ENCODE measurements around the gene MYO3B.
A peak's percentile ranks its signal among the peaks of the same experiment; 100 is the strongest.
"Not testable (repeated sequence)": the region's sequence is repeated elsewhere in the genome, so short reads cannot be mapped to it uniquely, and the experiment has no call there.

The MYO3B gene

DNA sequence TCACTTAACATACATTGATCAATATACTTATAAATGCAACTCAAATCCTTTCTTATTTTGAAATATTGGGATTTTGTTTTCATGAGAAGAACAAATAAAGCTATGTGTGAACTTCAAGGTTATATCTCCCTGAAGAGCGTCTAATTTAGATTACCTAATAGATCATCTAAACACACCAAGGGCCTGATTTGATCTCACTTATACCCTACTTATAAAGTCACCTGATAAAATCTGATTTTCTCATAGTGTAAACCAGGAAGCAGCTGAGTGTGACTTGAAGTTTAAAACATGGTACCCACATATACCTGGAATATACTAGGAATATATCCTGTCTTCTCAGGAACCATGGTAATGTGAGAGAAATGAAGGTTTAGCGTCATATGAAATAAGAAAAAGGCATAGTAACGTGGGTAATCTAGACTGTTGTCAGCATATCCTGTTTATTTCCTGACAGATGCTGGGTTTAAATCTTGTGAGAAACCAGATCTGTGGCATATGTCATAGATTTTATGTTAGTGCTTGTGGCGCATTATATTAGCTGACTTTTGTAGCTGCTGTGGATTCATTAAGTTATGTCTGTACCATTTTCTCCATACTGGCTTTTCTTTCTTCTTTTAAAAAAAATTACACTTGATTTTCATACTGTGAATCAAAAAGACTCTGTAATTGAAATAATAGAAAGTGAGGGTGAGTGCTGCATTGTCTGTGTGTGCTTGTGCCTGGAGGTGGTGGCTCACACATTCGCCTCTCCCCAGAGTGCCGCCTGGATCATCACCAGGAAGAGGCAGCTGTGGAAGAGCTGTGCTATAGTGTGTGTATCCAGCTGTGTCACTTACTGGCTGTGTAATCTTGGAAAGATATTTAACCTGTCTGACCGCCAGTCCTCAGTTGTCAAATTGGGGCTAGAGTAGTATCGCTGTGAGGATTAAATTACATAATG lies 164.0 kb downstream of the MYO3B start:
- DNase-seq (ENCODE audit: low read depth), result no peak

DNA sequence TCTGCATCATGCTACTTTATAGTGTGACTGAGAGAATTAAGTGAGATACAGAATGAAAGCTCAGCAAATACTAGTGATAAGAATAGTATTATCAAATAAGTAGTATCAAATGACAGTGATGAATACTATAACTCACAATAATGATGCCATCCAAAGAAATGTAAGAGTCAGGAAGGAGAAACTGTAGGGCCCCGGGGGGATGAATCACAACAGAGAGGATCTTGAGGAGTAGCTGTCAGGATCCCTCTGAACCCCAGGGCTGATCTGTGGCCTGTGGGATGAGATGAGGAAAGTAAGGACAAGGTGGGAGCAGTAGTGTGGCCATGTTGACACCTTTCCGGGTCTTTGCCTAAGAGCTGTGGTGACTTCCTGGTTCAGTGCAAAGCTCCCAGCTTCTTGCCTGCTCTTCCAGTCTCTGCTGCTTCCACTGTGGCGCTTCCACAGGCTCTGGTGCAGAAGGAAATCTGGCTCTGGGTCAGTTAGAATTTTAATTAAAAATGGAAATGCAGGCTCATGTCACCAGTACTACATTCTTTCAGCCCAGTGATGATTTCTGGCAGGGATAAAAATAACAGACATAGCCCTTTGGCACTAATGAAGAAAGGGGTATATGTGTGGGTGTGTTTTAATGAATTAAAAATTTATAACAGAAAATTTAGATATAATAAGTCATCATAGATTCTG lies 166.9 kb downstream of the MYO3B start:
- DNase-seq (ENCODE audit: low read depth), result no peak

DNA sequence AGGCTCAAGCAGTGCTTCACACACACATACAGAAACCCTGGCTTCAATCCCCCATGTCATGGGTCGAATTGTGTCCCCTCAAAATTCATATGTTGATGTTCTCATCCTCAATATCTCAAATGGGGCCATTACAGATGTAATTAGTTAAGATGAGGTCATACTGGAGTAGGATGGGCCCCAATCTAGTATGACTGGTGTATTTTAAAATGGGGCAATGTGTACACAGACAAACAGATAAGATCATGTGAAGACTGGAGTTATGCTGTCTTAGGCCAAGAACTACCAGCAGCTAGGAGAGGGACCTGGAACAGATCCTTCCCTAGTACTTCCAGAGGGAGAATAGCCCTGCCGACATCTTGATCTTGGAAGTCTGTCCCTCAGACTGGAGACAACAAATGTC lies 167.7 kb downstream of the MYO3B start:
- DNase-seq (ENCODE audit: low read depth), result no peak

DNA sequence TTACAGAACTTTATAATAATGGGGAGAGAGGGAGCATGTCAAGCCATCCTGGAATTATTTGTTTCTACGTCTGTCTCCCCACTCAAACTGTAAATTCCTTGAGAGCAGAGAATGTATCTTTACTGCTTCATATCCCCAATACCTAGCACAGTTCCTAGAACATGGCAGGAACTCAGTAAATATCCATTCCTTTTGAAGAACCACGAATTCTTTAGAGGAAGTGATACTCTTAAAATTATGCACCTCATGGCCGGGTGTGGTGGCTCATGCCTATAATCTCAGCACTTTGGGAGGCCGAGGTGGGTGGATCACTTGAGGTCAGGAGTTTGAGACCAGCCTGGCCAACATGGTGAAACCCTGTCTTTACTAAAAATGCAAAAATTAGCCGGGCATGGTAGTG lies 171.3 kb downstream of the MYO3B start:
- not testable (repeated sequence) for DNase-seq (ENCODE audit: low read depth)

DNA sequence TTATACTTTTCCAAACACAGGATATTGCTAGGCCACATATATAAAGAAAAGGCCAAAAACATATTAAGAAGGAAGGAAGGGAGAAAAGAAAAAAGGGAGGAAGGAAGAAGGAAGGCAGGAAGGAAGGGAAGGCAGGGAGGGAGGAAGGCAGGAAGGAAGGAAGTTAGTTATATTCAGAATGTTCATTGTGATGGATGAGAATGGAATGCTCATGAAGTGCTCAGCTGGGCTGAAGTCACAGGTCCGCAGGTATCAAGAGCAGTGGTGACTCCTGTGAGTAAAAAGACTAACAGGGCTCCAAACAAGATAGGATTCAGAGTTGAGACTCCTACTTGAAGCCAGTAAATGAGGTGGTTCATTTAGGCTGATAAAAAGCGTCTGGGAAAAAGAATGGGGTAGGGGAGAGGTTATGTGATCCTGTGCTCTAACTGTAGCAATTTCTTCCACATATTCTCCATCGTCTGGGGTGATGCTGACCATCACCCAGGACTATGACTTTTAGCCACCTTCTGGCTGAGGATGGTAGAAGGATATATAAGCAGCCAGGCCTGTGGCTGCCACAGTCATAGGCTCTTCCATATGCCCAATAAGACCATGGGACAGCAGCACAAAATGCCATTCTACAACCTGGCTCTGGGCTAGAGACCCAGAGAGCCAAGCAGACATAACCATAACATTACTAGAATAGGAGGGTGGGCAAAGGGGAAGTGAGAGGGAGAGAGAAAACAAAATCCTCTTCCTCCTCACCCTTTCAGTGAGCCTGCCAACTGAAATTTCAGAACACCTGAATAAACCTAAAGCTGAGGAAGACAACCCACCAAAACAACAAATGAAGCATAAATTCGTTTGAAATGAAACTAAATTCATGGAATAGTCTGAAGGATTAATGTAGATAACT lies 173.2 kb downstream of the MYO3B start:
- DNase-seq (ENCODE audit: low read depth), result no peak

DNA sequence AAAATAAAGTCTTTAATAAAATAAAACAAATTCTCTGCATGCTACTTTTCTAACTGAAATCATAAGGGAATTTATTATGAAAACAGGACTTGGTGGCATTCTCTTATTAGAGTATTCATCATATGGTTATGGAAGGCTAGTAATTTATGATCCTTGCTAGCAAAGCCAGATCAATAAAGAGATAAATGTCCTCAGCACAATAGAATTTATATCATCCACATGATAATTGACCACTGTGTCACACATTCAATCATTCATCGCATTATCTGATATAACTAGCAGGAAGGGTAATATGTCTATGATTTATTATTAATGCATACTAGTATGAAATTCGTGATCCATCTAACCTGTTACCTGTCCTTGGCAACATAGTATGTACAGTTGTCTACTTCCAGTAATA lies 175.8 kb downstream of the MYO3B start:
- no peak for DNase-seq (ENCODE audit: low read depth)

DNA sequence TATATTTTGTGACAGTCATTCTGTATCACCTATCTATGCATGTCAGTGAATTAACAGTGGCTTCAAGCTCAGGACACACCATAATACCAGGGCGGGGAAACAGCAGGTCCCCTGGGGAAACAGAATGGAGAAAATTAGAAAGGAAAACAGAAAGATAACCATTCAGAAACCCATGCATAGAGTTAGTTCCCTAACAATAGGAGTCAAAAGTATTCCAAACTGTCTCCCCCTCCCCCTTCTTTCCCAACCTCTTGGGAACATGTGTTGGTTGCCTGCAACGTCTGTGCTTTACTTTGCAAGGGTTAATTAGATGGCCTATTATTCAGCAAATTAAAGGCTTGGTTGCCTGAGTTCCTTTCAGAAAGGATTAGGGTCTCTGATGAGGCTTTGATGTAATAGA lies 176.4 kb downstream of the MYO3B start:
- DNase-seq (ENCODE audit: low read depth), result no peak

DNA sequence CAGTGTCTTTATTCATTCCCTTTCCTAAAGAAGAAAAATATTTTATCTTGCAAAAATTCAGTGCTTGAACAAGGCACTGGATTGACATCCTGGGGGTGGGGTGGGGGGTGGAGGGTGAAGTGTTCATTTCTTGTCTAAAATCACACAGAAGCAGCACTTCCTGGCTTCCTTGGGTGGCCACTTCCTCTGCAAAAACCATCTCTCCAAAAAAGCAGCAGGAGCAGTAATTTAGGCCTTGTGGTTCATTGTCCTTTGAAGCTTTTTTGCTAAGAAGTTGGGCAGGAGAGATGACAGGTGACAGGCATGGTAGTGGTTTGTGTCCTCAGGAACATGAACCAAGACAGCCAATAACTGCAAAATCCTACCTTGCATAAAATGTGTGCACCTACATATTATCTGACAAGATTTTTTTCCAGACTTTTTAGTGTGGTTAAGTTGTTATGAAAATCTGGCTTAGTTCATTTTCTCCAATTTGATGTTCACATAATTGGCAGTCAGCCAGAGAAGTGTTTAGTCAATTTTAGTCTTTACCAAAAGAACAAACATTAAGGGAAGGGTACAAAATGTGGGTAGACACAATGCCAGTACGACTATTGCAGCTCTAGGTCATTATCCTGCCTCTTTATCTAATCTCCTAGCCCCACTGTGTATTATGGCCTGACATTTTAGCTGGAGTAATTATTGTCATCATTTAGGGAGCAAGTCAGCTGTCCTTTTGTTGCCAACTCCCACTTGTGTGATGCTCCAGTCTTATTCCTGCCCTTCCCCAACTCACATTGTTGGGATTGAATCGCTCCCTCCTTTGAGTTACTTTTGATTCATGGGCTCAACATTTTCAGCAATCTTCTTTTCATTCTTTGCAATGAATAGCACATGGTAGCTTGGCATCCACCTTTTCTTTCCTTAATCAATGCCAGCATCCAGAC lies 177.2 kb downstream of the MYO3B start:
- DNase-seq (ENCODE audit: low read depth), result no peak

DNA sequence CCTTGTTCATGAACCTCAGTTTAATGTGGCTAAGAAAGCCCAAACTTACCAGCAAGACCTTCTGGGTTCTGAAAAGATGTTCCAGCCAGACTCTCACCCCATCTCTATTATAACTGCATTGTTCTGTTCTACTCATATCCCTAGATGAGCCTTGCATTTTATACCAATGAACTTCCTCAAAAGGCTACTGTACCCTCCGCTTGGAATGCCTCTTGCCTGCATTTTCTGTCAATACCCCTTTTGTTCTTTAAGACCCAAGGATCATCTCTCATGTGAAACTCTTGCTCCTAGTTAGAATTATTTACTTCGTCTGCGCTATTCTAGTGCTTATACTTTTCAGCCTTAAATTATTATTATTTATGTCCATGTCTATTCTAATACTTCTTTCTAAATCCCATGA lies 181.5 kb downstream of the MYO3B start:
- DNase-seq (ENCODE audit: low read depth), result no peak

DNA sequence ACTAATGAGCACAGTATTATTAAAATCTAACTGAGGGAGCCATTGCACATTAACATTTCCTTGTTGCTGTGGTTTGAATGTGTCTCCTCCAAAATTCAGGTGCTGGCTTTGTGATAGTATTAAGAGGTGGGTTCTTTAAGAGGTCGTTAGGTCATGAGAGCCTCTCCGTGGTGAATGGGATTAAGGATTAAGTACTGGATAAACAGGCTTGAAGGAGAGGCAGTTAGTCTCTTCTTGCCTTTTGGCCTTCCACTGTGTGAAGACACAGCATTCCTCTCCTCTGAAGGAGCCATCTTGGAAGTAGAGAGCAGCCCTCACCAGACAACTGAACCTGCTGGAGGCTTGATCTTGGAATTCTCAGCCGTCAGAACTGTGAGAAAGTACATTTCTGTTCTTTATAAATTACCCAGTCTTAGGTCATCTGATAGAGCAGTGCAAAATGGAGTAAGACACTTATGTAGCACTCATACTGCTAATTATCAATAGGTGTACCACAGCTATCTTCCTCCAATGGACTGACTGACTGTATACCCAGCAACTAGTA lies 182.7 kb downstream of the MYO3B start:
- DNase-seq (ENCODE audit: low read depth), result no peak

DNA sequence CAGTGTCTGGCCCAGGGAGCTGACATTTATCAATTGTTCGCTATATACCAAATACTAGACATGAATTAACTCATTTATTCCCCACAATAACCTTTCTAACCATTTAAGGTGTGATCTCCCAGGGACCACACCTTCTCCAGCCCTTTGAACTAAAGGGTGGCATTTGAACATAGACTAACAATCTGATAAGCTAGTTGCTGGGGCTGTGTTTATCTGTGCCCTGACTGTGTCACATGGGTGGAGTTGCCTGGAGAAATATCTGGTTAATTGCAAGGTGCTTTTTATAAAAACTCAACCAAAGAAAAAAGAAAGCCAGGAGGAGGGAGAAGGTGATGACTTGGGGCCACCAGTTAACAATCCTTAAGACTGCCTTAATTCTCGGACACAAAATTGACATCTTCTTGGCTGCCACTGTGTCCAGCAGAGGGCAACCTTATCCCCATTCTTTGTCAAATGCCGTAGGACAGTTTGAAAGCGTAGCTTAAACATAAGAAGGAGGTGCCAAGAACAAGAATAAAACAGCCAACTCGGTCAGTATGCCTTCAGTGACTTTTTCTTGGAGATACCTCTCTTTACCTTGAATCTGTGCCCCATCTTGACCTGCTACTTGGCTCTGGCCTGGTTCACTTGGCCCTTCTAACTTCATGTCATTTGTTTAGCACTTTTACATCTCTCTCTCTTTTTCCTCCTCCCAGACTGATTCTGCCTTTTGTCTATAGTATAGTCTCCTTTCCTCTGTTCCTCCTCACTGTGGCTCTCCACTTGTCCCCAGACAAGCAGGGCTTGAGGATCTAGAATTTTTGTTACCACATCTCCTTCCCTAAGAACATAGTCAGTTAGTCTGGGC lies 183.4 kb downstream of the MYO3B start:
- DNase-seq (ENCODE audit: low read depth), result peak; percentile 57

DNA sequence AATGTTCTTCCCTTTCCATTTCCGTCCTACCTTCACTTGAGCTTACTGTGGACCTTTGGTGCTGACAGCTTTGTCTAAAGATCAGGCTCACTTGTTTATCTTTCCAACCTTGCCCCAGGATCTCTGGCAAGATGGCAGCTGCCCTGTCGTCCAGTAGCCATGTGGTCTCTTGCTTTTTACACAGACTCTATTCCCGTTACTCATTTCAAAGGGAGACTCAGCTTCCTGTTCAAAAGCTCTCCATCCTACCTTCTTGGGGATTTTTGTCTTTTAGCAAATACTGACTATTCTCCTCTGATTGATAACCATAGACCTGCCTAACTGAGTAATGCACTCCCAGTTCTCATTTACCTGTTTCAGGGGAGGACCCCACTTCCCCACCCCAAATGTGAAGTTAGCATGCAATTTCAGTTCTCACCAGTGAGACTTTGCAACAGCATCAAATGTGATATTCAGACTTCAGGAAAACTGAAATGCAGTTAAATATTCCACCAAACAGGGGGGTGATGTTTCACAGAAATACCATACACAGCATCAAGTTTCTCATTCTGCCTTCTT lies 184.4 kb downstream of the MYO3B start:
- no peak for DNase-seq (ENCODE audit: low read depth)

DNA sequence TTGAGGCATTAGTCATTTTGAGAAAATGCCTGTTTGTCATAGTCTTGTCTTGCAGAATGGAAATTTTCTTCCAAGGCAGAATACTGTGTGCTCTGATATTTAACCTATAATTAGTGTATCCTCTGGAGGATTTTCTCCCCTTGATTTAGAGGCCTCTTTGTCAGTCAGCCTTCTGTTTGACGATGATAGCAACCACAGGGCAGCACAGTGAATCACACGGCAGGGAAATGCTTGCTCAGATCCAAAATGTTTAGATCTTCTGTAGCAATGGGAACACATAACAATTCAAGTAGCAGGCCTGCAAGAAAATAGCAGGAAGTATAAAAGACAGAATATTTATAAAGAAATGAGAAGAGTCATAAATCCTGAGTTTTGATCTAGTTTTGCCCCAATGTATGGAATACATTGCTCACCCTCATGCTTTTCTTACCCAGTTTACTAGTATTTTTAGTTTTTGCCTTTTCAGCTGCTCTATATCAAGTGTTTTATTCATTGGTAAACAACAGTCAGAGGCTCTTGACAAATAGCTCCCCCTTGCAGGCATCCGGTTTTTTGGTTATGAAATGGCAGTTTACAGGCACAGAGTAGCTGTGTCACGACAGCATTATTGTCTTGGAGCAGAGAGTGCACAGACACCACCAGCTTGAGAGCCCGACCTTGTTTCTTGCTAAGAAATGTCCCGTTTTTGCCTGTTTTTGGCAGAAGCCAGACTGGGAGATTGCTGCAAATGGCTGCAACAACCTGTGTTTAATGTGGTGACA lies 185.1 kb downstream of the MYO3B start:
- DNase-seq (ENCODE audit: low read depth), result peak; percentile 6

DNA sequence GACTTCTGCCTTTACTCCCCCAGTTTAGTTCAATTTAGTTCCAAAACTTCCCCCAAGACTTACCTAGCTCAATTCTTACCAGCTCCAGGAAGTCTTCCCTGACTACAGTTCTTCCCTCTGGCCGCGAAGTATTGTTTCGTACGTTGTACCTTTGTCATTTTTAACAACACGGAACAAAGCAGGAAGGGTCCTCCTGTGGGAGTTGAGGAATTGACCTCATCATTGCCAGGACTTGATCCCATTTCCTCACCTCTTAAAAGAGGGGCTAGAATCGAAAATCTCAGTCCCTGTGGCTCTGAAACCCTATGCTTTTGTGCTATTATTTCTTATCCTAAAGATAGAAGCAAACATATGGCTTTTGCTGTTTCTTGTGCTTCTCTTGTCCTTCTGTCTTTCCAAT lies 187.1 kb downstream of the MYO3B start:
- no peak for DNase-seq (ENCODE audit: low read depth)

DNA sequence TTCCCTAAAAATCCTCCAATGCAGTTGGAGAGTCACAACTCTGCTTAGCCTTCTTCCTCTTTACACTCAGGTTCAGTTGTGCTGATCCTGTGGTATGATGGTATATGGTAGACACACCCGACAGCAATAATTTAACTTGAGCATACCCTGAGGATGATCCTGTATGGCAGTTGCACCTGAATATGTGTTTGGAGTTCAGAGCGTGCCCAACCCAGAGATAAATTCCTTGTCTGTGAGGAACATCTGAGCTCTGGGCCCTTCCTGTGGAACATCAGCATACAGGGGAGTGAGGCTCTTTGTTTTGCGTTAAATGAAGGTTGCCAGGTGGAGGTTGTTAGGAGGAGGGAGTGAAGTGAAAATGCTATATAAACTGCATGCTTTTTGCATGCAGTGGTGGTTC lies 187.7 kb downstream of the MYO3B start:
- no peak for DNase-seq (ENCODE audit: low read depth)

DNA sequence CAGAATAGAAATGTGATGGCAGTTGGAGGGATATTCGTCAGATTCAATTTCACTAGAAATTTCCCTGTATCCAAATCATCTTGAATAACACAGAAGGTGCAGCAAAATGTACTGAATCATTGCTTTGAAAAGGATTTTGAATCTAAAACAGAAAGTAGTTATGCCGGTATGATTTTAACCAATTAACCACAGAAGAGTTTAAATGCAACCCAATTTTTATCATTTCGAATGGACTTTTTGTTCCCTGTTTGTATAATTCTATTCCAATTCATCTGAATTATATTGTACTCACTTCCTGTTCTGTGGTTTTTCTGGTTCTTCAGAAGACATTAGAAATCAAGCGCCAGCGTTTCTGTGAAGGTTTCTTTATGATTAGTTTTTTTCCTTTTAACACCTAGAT lies 190.4 kb downstream of the MYO3B start:
- no peak for DNase-seq (ENCODE audit: low read depth)

DNA sequence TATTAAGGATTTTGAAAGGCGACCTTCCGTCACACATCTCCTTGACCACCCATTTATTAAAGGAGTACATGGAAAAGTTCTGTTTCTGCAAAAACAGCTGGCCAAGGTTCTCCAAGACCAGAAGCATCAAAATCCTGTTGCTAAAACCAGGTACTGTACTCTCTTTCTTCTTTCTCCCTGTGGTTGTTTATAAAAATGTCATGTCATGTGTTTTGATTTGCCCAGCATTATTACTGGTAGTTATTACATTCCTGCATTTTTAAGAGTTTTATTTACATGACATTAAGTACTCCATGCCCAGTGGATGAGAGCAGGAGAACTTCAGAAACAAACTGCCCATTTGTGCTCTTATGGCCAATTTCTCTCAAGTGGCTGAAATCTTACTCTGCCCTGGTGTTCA lies 191.3 kb downstream of the MYO3B start:
- no peak for DNase-seq (ENCODE audit: low read depth)

DNA sequence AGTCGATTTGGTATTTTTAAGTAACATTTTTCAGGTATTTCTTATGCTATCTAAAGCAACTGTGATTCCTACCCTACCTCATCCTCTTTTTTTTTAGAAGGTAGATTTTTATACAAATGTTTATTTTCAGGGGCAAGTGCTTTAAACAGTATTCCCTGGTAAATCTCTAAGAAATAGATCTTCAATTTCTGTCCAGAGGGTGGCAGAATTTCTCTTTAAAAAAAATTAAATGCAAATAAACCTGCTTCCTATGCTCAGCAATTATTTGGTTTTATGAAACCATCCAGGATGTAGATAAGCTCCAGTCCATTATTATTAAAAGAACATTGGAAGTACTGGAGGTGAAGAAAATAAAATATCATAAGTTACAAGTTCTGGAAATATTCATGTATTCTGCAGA lies 191.9 kb downstream of the MYO3B start:
- DNase-seq (ENCODE audit: low read depth), result peak; percentile 21
